ENCODE measurements around the gene RUNDC1. TPM values are rescaled to one million over a fixed set of nuclear protein-coding genes. Genes with fewer than 3 reads are reported as not detected.

The RUNDC1 gene
- total RNA-seq, 1 donor from 2014 or later, result 30.9 TPM

GRCh38 chr17:43014020-43014648 lies 33.8 kb downstream of the RUNDC1 start:
- POLR2A ChIA-PET, result interaction anchor here (0.5 to 1.4 kb wide), 2 partner anchors 16 to 29 kb away, joined by 5 to 7 read pairs; partner anchors contain the start of gene RPL27

DNA sequence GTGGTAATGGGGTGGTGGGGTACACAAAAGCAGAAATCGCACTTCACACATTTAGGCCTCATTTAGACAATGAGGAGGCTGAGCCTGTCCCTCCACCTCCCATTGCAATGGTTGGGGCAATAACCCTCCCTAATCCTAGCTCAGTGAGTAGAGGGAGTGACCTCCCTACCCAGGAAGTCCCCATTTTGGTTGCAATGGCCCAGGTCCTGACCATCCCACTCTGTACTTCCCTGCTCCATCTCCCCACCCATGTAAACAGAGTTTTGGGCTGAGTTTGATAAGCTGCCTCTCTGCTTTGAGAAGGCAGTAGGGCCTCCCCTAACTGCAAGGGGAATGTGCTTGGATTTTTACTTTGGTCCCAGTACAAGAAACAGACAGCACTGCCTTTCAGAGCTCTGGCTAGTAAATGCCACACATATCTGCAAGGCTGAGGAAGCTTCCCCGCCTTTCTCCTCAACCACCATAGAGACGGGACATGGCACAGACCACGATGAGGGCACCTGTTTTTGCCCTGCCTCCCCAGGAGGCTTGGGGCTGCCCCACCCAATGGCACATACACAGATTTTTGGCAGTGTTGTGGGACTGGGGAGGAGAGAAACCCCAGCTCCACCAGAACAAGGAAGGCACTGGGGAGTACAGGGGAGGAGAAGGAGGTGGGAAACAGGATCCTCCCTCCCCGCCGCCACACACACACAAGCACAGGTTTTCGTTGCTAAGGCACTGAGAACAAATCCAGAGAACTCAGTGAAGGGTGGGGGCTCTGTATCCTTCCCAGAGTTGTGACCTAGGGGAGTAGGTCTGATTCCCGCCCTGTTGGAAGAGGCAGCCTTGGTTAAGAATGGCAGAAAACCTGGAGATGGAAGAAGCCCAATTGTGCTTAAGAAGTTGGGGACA lies 34.5 kb downstream of the RUNDC1 start:
- peaks cover 52% of the 10 kb centered on the region for H3K36me3 Mint-ChIP-seq (ENCODE audit: low read depth)
- H3K9me3 Mint-ChIP-seq, result no peaks in the 10 kb centered on the region
- H3K4me1 Mint-ChIP-seq, result peaks cover 5% of the 10 kb centered on the region
- ChIA-PET POLR2A (interaction anchor here (0.6 to 0.8 kb wide), 3 partner anchors 14 to 184 kb away, joined by 5 to 7 read pairs (median 5); partner anchors contain the start of gene RPL27), CTCF (no interaction called here)
- peak overlapping the region; percentile 3 for H3K27ac Mint-ChIP-seq
- ATAC-seq (ENCODE audit: low read depth), result no peak
- no peaks in the 10 kb centered on the region for H3K27me3 Mint-ChIP-seq
- intact Hi-C loops (cut with micrococcal nuclease), result no loop called here
- no peak overlapping the region for H3K4me3 Mint-ChIP-seq
- no peak for TF ChIP-seq CTCF (IDR thresholded peaks at IDR 0.05)
- DNase-seq, result no peak

More at GRCh38 chr17:43014020-43014648, 33.8 kb downstream of the RUNDC1 start:
- H3K27me3 Mint-ChIP-seq, result no peaks in the 10 kb centered on the region
- H3K36me3 Mint-ChIP-seq (ENCODE audit: low read depth), result peaks cover 52% of the 10 kb centered on the region
- no peak overlapping the region for H3K27ac Mint-ChIP-seq
- CTCF ChIA-PET, result no interaction called here
- no peak overlapping the region for H3K4me3 Mint-ChIP-seq
- H3K9me3 Mint-ChIP-seq, result no peaks in the 10 kb centered on the region
- intact Hi-C loops (cut with micrococcal nuclease), result no loop called here
- ATAC-seq (ENCODE audit: low read depth) (no peak), DNase-seq (no peak)
- peaks cover 5% of the 10 kb centered on the region for H3K4me1 Mint-ChIP-seq
- no peak for TF ChIP-seq CTCF (IDR thresholded peaks at IDR 0.05)

GRCh38 chr17:43015579-43015978 lies 35.2 kb downstream of the RUNDC1 start:
- Mint-ChIP-seq H3K4me1 (peaks cover 1% of the 10 kb centered on the region), H3K27me3 (no peaks in the 10 kb centered on the region), H3K27ac (peak overlapping the region; percentile 1), H3K4me3 (no peak overlapping the region), H3K9me3 (no peaks in the 10 kb centered on the region), H3K36me3 (ENCODE audit: low read depth) (peaks cover 51% of the 10 kb centered on the region)
- no peak for DNase-seq
- ATAC-seq (ENCODE audit: low read depth), result no peak
- CTCF ChIA-PET, result no interaction called here
- intact Hi-C loops (cut with micrococcal nuclease), result no loop called here
- POLR2A ChIA-PET, result interaction anchor here (0.6 kb wide), 1 partner anchor 183 kb away, joined by 5 read pairs; no protein-coding TSS in a partner anchor
- TF ChIP-seq CTCF (IDR thresholded peaks at IDR 0.05), result no peak

DNA sequence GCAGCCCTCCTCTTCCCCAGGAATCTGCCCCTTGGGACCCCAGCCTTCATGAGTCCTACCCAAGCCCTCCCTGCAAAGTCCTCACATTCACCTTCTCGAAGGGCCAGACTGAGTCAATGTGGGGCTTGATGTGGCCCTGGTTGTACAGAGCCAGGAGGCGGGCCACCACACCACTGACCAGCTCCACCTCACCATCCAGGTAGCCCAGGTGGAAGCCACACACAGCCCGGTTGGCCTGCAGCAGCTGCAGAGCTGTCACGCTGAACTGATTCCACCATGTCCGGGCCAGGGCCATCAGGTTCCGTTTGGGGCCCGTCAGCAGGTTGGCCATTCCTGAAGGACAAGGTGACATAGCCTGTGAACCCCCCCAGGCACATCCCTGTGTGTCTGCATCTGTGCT lies 35.9 kb downstream of the RUNDC1 start:
- ATAC-seq (ENCODE audit: low read depth), result no peak
- ChIA-PET POLR2A (no interaction called here), CTCF (no interaction called here)
- no peak for TF ChIP-seq CTCF (IDR thresholded peaks at IDR 0.05)
- H3K4me1 Mint-ChIP-seq, result peaks cover 5% of the 10 kb centered on the region
- peaks cover 49% of the 10 kb centered on the region for H3K36me3 Mint-ChIP-seq (ENCODE audit: low read depth)
- H3K27ac Mint-ChIP-seq, result no peak overlapping the region
- no peaks in the 10 kb centered on the region for H3K27me3 Mint-ChIP-seq
- intact Hi-C loops (cut with micrococcal nuclease), result no loop called here
- no peak for DNase-seq
- H3K9me3 Mint-ChIP-seq, result no peaks in the 10 kb centered on the region
- no peak overlapping the region for H3K4me3 Mint-ChIP-seq

Measured in activated B cell treated with CpG ODN at 0.5 μM for 24 hours (primary cell).